Kidney epithelial cell (primary cell): ENCODE measurements around the gene PKD1L1. TPM values are rescaled to one million over a fixed set of nuclear protein-coding genes. Genes with fewer than 3 reads are reported as not detected.

Experiments
- DNase-seq: peaks from one replicate; pipeline ENCODE4 v3.0.0-alpha.2; 2010; ENCODE audit warnings: low read depth
- H3K27me3 ChIP-seq: 2 replicates; pipeline ENCODE4 v1.6.0; 2011; ENCODE audit warnings: low read length; ENCODE audit not compliant: control insufficient read depth, insufficient read depth
- H3K36me3 ChIP-seq: 2 replicates; pipeline ENCODE4 v1.5.1; 2011; ENCODE audit warnings: low read length; ENCODE audit not compliant: control insufficient read depth, insufficient read depth
- H3K4me3 ChIP-seq: 2 replicates; pipeline ENCODE4 v1.5.1; 2011; ENCODE audit warnings: low read depth, mild to moderate bottlenecking, control low read depth, low read length
- CTCF ChIP-seq: IDR thresholded peaks from 2 replicates; pipeline ENCODE4 v1.5.1; 2011; ENCODE audit warnings: mild to moderate bottlenecking, moderate library complexity, low read length, control low read depth, inconsistent platforms; ENCODE audit not compliant: insufficient read depth, poor library complexity, severe bottlenecking
- total RNA-seq: library from RNA; depleted of rRNA; stranded (reverse); fragments of >200 nt; gene quantifications from 2 replicates; pipeline ENCODE4 v1.2.3, GENCODE V29; 2015

Gene PKD1L1
- total RNA-seq, 1 donor from 2014 or later: 0.08 TPM

- H3K27me3 ChIP-seq: no peaks in the 10 kb centered on the region
- no peaks in the 10 kb centered on the region for H3K36me3 ChIP-seq
- TF ChIP-seq CTCF: no peak
- H3K4me3 ChIP-seq: no peak overlapping the region
- DNase-seq: no peak
Observed at GRCh38 chr7:47866120-47866519, 82.1 kb downstream of the PKD1L1 start.

DNA sequence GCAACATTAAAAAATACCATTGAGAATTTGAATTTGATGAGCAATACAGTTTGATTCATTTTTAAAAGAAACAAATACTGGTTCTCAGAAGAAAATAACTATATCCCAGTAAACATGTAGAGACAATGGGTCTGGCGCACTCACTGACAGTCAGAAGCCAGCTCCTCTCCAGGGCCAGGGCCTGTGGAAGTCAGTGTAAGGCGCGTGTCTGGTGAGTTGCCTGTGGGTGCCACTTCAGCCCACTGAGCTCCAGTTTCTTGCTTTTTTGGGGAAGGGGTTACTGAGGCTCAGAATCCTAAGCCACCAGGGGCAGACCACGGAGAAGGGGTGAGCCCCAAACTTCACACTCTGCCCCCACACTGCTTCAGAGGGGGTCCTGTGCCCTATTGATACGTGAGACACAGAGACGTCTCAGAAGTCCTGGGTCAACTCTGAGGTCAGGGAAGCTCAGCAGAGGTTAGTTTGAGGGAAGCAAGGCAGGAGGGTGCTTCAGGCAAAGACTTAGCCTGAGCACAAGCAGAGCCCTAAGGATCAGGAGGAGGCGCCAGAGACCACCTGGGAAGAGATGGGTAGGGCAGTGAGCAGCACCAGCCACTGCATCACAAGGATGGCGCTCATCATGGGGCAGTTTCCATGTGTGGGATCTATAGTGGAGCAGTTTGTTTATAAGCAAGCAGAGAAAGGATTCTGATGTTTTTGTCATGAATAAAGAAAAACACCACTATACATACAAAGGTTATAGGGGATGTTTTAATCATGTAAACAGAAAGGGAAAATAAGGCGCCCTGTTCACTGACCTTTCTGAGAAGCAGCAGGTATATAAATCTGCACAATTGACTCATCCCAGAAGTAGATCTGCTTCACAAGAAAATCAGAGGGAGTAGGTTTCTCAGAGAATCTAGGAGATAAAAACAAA is 95.7 kb downstream of the PKD1L1 start:
- DNase-seq: no peak
- H3K36me3 ChIP-seq: no peaks in the 10 kb centered on the region
- H3K4me3 ChIP-seq: no peak overlapping the region
- peak; percentile 47 for TF ChIP-seq CTCF
- no peaks in the 10 kb centered on the region for H3K27me3 ChIP-seq

GRCh38 chr7:47847207-47847606 is 101.1 kb downstream of the PKD1L1 start:
- Histone ChIP-seq H3K4me3 (no peak overlapping the region), H3K36me3 (no peaks in the 10 kb centered on the region), H3K27me3 (no peaks in the 10 kb centered on the region)
- TF ChIP-seq CTCF: no peak
- DNase-seq: no peak

DNA sequence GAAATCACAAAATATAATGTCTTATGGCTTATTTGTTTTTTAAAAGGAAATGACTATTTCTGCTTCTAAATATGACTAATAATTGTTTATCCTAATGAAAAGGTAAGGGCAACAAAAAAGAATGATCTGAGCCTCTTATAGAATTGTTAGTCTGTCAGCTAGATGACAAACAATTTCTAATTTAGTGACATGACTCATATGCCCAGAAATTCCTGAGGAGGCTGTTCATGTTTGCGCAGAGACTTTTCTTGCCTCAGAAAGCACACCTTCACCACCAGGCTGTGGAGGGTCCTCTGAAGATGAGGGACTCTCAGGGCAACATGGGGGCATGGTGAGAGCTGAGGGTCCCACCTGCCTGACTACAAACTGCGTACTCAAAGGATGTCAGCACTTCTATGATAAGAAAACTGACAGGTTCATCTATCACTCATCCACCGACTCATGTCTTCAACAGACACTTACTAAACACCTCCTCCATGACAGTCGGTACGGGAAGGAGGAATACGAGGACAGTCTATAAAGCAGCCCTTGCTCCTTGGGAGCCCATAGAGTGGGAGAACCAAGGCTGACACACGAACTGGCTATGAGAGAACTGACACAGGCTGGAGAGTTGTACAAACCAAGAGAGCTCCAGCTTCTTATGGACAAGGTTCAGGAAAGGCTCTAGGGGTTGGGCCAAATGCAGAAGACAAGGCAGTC is 102.0 kb downstream of the PKD1L1 start:
- no peak overlapping the region for H3K4me3 ChIP-seq
- H3K36me3 ChIP-seq: no peaks in the 10 kb centered on the region
- H3K27me3 ChIP-seq: no peaks in the 10 kb centered on the region
- TF ChIP-seq CTCF: no peak
- DNase-seq: peak; percentile 31

DNA sequence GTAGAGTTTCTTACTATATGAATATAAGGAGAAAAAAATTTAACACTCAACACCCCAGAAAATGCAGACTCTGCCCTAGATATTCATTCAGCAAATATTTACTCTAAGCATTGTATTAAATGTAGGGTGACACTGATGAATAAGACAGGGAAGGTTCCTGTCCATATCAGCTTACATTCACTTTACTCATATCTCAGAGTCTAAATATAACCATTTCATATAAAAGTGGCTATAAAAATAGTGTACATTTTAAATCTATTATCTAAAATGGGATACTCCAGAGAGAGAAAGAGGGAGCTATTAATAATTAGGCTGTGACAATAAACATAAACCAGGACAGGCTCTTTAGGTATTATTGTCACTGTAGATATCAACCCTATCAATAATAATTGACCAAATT is 104.0 kb downstream of the PKD1L1 start:
- no peaks in the 10 kb centered on the region for H3K36me3 ChIP-seq
- no peak for DNase-seq
- no peak overlapping the region for H3K4me3 ChIP-seq

More for the DNA sequence above, 104.0 kb downstream of the PKD1L1 start:
- no peaks in the 10 kb centered on the region for H3K27me3 ChIP-seq
- no peak for TF ChIP-seq CTCF
